ENCODE measurements around the gene MAGEB10.

DNA sequence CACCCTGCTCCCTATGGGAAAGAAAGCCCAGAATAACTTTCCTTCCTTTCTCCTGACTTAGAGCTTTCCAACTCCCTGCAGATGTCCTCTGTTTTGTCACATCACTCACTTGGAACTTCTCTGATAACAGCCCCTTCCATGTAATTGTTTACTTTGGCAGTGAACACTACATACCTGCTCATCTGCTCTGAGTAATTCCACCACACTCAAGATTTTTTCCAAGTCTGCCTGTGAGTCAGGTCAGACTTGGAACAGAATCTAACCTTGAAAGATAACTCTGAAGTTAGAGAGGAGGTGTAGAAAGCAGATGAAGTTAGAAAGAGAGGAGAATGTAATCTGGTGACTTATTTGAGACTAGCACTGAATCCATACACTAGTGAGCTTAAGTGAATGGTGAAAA is 7.4 kb downstream of the MAGEB10 start:
- TF ChIP-seq EZH2 (IDR thresholded peaks at IDR 0.05; ENCODE audit: borderline replicate concordance, low read depth, low read length, severe bottlenecking), result no peak
- no peak for TF ChIP-seq POLR2AphosphoS5 (IDR thresholded peaks at IDR 0.05; ENCODE audit: insufficient read depth, low read depth, low read length)

Measured in endothelial cell of umbilical vein (primary cell).